OCI-LY3 (cell line): ENCODE measurements around the gene IDH3G.

ENCODE experiments used
- EZH2phosphoT487 ChIP-seq: fragments of 200-600 bp; shearing (Covaris generic); IDR thresholded peaks from 2 replicates; pipeline ENCODE4 v1.6.1; 2018; ENCODE audit warnings: antibody characterized with exemption, mixed run types, low read depth
- TF ChIP-seq, protein P1 (sequence below): fragments of 200-600, 300-600 bp; sonication (generic); IDR thresholded peaks from 2 replicates; pipeline ENCODE4 v1.5.1; 2014; ENCODE audit warnings: antibody characterized with exemption, low read length, low read depth

GRCh38 chrX:153761863-153762262 lies 32.3 kb downstream of the IDH3G start:
- TF ChIP-seq, protein P1, sequence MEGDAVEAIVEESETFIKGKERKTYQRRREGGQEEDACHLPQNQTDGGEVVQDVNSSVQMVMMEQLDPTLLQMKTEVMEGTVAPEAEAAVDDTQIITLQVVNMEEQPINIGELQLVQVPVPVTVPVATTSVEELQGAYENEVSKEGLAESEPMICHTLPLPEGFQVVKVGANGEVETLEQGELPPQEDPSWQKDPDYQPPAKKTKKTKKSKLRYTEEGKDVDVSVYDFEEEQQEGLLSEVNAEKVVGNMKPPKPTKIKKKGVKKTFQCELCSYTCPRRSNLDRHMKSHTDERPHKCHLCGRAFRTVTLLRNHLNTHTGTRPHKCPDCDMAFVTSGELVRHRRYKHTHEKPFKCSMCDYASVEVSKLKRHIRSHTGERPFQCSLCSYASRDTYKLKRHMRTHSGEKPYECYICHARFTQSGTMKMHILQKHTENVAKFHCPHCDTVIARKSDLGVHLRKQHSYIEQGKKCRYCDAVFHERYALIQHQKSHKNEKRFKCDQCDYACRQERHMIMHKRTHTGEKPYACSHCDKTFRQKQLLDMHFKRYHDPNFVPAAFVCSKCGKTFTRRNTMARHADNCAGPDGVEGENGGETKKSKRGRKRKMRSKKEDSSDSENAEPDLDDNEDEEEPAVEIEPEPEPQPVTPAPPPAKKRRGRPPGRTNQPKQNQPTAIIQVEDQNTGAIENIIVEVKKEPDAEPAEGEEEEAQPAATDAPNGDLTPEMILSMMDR: no peak
- TF ChIP-seq EZH2phosphoT487: no peak
